ENCODE measurements around the gene NUP37. TPM values are rescaled to one million over a fixed set of nuclear protein-coding genes. Genes with fewer than 3 reads are reported as not detected.
A peak's percentile ranks its signal among the peaks of the same experiment; 100 is the strongest.

NUP37 gene
- total RNA-seq, 2 experiments from 2014 or later, result 32.9 to 72.8 TPM

DNA sequence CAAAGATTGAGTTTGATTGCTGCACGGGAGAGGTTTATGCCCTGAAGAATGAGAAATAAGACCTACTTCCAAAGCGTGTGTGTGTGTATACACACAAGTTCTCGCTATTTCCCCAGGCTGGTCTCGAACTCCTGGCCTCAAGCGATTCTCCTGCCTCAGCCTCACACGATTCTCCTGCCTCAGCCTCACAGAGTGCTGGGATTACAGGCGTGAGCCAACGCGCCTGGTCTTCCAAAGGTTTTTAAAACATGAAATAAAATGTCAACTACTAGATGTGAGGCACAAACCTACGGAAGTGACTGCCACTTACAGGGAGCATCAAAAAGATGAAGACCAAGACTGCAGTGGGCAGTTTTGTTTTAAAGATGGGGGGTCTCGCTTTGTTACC is 57.5 kb downstream of the NUP37 start:
- no peak for TF ChIP-seq EZH2phosphoT487 (IDR thresholded peaks at IDR 0.05; ENCODE audit: borderline replicate concordance, low read depth, low read length)
- TF ChIP-seq CTCF (conservative IDR thresholded peaks at IDR 0.05; ENCODE audit: low read length), result no peak
- no TSS peak for BruUV-seq (replicated peaks)
- Histone ChIP-seq H2AFZ (ENCODE audit: low read length) (peak overlapping the region; percentile 93), H3K4me1 (ENCODE audit: insufficient read depth, low read length, poor library complexity, severe bottlenecking) (peaks cover 6% of the 10 kb centered on the region), H3K9me3 (ENCODE audit: low read length) (no peaks in the 10 kb centered on the region), H3K4me2 (ENCODE audit: low read length) (peak overlapping the region; percentile 49), H3K4me3 (ENCODE audit: low read depth, low read length, poor library complexity, severe bottlenecking) (peak overlapping the region; percentile 90), H4K20me1 (ENCODE audit: insufficient read depth, low read length) (no peaks in the 10 kb centered on the region), H3K9me2 (ENCODE audit: insufficient read depth, low read length) (no peaks in the 10 kb centered on the region), H3K79me2 (ENCODE audit: insufficient read depth, low read depth, low read length) (no peaks in the 10 kb centered on the region; the same call in 1 of the 2 replicates), H3K27ac (ENCODE audit: low read depth, low read length, poor library complexity, severe bottlenecking) (no peak overlapping the region), H3K36me3 (ENCODE audit: insufficient read depth, low read length) (no peaks in the 10 kb centered on the region)
- no peak for DNase-seq (ENCODE audit: low spot score)
- intact Hi-C loops (cut with micrococcal nuclease; ENCODE audit: unreplicated experiment), result loop anchor here (2.0 to 5.0 kb wide), 4 partner anchors 58 to 290 kb away; partner anchors contain the start of genes NUP37 and PARPBP
- ChIA-PET POLR2A (interaction anchor here (1.0 to 2.7 kb wide), 5 partner anchors 8 to 128 kb away, joined by 3 to 8 read pairs (median 5); no protein-coding TSS in a partner anchor), CTCF (ENCODE audit: unreplicated experiment) (interaction anchor here (1.3 kb wide), 1 partner anchor 51 kb away, joined by 3 read pairs; no protein-coding TSS in a partner anchor)

- no peaks in the 10 kb centered on the region for H3K9me2 ChIP-seq (ENCODE audit: insufficient read depth, low read length)
- ChIA-PET CTCF (ENCODE audit: unreplicated experiment) (interaction anchor here (1.3 kb wide), 1 partner anchor 51 kb away, joined by 3 read pairs; no protein-coding TSS in a partner anchor), POLR2A (interaction anchor here (0.7 to 2.7 kb wide), 8 partner anchors 9 to 128 kb away, joined by 3 to 8 read pairs (median 4); no protein-coding TSS in a partner anchor)
- H3K9me3 ChIP-seq (ENCODE audit: low read length), result no peaks in the 10 kb centered on the region
- H3K27ac ChIP-seq (ENCODE audit: low read depth, low read length, poor library complexity, severe bottlenecking), result peak within 1 kb of the TSS; percentile 34
- intact Hi-C loops (cut with micrococcal nuclease; ENCODE audit: unreplicated experiment), result loop anchor here (2.0 to 5.0 kb wide), 4 partner anchors 59 to 289 kb away; partner anchors contain the start of genes NUP37 and PARPBP
- H3K4me3 ChIP-seq (ENCODE audit: low read depth, low read length, poor library complexity, severe bottlenecking), result peak within 1 kb of the TSS; percentile 90
- no peaks in the 10 kb centered on the region for H4K20me1 ChIP-seq (ENCODE audit: insufficient read depth, low read length)
- TF ChIP-seq EZH2phosphoT487 (IDR thresholded peaks at IDR 0.05; ENCODE audit: borderline replicate concordance, low read depth, low read length), result no peak
- TF ChIP-seq CTCF (conservative IDR thresholded peaks at IDR 0.05; ENCODE audit: low read length), result no peak
- no peaks in the 10 kb centered on the region for H3K36me3 ChIP-seq (ENCODE audit: insufficient read depth, low read length)
- H3K4me1 ChIP-seq (ENCODE audit: insufficient read depth, low read length, poor library complexity, severe bottlenecking), result peaks cover 6% of the 10 kb centered on the region
- peak within 1 kb of the TSS; percentile 93 for H2AFZ ChIP-seq (ENCODE audit: low read length)
- H3K79me2 ChIP-seq (ENCODE audit: insufficient read depth, low read depth, low read length), result no peaks in the 10 kb centered on the region; the same call in 1 of the 2 replicates
- TSS peak; percentile 79 for BruUV-seq (replicated peaks)
- peak; percentile 94 for DNase-seq (ENCODE audit: low spot score)
- peak within 1 kb of the TSS; percentile 95 for H3K4me2 ChIP-seq (ENCODE audit: low read length)
These were observed 58.1 kb downstream of the NUP37 start, which contains the start of gene WASHC3 for GRCh38 chr12:102061560-102062418. Gene WASHC3, minus strand, starts transcription at chr12:102061991. Its CDS starts 29 bp downstream, at chr12:102061962.
